Measurements from ENCODE around the gene CUL4A. TPM values are rescaled to one million over a fixed set of nuclear protein-coding genes. Genes with fewer than 3 reads are reported as not detected.

The CUL4A gene
- total and polyA plus RNA-seq, 9 of the 15 experiments (the other 6 are each of a cell fraction or from before 2014, with no cell fraction given): 21.1 to 92.0 (median 63.2) TPM

- Histone ChIP-seq H4K20me1 (replicated peaks; ENCODE audit: control insufficient read depth, insufficient read depth, low read length) (peaks cover 4% of the 10 kb centered on the region; the same call in 1 of the 2 replicates), H3K9me3 (replicated peaks; ENCODE audit: control insufficient read depth, insufficient read depth, low read depth, low read length) (no peaks in the 10 kb centered on the region), H3K9me1 (ENCODE audit: control insufficient read depth, insufficient read depth, low read length) (peaks cover 3% of the 10 kb centered on the region), H3K4me1 (replicated peaks in 1 of 2; ENCODE audit: control insufficient read depth in 2 of 2, insufficient read depth in 2 of 2, low read length in 2 of 2) (peaks cover 0 to 5% of the 10 kb centered on the region in 2 experiments; a peak in 3 of 5 replicates), H3K36me3 (ENCODE audit: control insufficient read depth, insufficient read depth, low read length) (peaks cover 92% of the 10 kb centered on the region), H3K4me2 (ENCODE audit: insufficient read depth, low read length) (no peak overlapping the region), H3K9ac (ENCODE audit: insufficient read depth in 1 of 2, low read depth in 2 of 2, low read length in 2 of 2) (no peak overlapping the region), H2AFZ (ENCODE audit: low read depth, low read length) (no peak overlapping the region), H3K27me3 (ENCODE audit: control insufficient read depth in 2 of 2, insufficient read depth in 2 of 2, low read length in 2 of 2) (no peaks in the 10 kb centered on the region), H3K27ac (ENCODE audit: extremely low read depth, low read depth, low read length) (no peak overlapping the region), H3K79me2 (ENCODE audit: control insufficient read depth, insufficient read depth, low read length) (peaks cover 9% of the 10 kb centered on the region; the same call in 2 of the 3 replicates), H3K4me3 (no peak overlapping the region)
- ATAC-seq (no peak), FAIRE-seq (no peak), DNase-seq (ENCODE audit: extremely low read depth in 1 of 4, low spot score in 3 of 4) (no peak)
- intact Hi-C loops (cut with micrococcal nuclease): no loop called here
- ChIA-PET CTCF (ENCODE audit: low intra/inter-chr PET ratio) (no interaction called here), POLR2A (no interaction called here)
- no peak for TF ChIP-seq PHF21A (IDR thresholded peaks at IDR 0.05; ENCODE audit: borderline replicate concordance, low read depth)
- no peak for TF ChIP-seq ZNF655 (CRISPR knock-in tag; IDR thresholded peaks at IDR 0.05)
- TF ChIP-seq L3MBTL2 (IDR thresholded peaks at IDR 0.05): no peak
- 0 out of 2 replicates have a peak, but pooled peaks have one; percentile 18 for TF ChIP-seq POLR2G (IDR thresholded peaks at IDR 0.05; ENCODE audit: low read depth, low read length)
- TF ChIP-seq MCM5 (IDR thresholded peaks at IDR 0.05; ENCODE audit: low read depth): no peak
- TF ChIP-seq ESRRA (IDR thresholded peaks at IDR 0.05; ENCODE audit: borderline replicate concordance, low read depth): no peak
- in situ Hi-C loops (cut with MboI): no loop called here
- 97% methylated on average over 20 of the region's 22 CpGs for WGBS (ENCODE audit: insufficient coverage, low coverage, missing lambda C conversion rate)
- BruUV-seq (replicated peaks): no TSS peak
Observed at GRCh38 chr13:113184568-113185440, 24.6 kb upstream of the CUL4A start.

Measured in K562 (cell line).